Adrenal gland (tissue), 12 donors: ENCODE measurements around the gene NPC1L1. TPM values are rescaled to one million over a fixed set of nuclear protein-coding genes. Genes with fewer than 3 reads are reported as not detected.
A peak's percentile ranks its signal among the peaks of the same experiment; 100 is the strongest.

Experiments
- DNase-seq, 7 donors: peaks; one replicate each; pipeline ENCODE4 v3.0.0-alpha.2; 2019 to 2020
- H3K27ac ChIP-seq, 5 donors: fragments of 200-600 bp; sonication (generic) in 4 of 5; 1 replicate in 3 of 5; 2 replicates in 2 of 5; pipeline versions ENCODE4 v1.5.1 to v1.8.0; 2016 to 2020; ENCODE audit warnings: mild to moderate bottlenecking in 1 of 5
- H3K27me3 ChIP-seq: fragments of 200-600 bp; 2 replicates; pipeline ENCODE4 v1.8.0; 2021
- H3K36me3 ChIP-seq, 2 donors: fragments of 200-600 bp; replicated peaks in 1 of 2; 1 replicate in 1 of 2; 2 replicates in 1 of 2; pipeline versions ENCODE4 v1.5.1 to v1.8.0; 2018 to 2022
- H3K4me1 ChIP-seq, 2 donors: fragments of 200-600 bp; replicated peaks in 1 of 2; 1 replicate in 1 of 2; 2 replicates in 1 of 2; pipeline versions ENCODE4 v1.5.1 to v1.8.0; 2018 to 2021
- H3K4me3 ChIP-seq, 4 donors: fragments of 200-600 bp; sonication (generic) in 3 of 4; one replicate each; pipeline ENCODE4 v1.5.1; 2016 to 2018
- H3K9me3 ChIP-seq, 3 donors: fragments of 200-600 bp; sonication (generic) in 1 of 3; replicated peaks in 1 of 3; 1 replicate in 2 of 3; 2 replicates in 1 of 3; pipeline versions ENCODE4 v1.5.1 to v1.8.0; 2016 to 2021
- POLR2A ChIP-seq, 2 donors: fragments of 450-650 bp; IDR thresholded peaks; one replicate each; pipeline ENCODE4 v1.6.1; 2017; ENCODE audit warnings: antibody characterized with exemption in 2 of 2, mild to moderate bottlenecking in 2 of 2, moderate library complexity in 1 of 2
- WGBS, 4 donors: extraction: QIAGEN DNeasy Blood & Tissue Kit in 2 of 4; methylation state at CpG; one replicate each; pipeline versions ENCODE4 v1.1.5 to v1.1.7; 2013 to 2017; 5-methylcytosine and 5-hydroxymethylcytosine counted together
- intact Hi-C, 2 donors: fragments of 100-400 bp; cut with DNase I; formaldehyde crosslinking; loops; one replicate each; pipeline versions ENCODE4 v1.14.1 to v1.15.0; 2022 to 2023
- polyA plus RNA-seq, 3 donors: library from polyadenylated mRNA; stranded (reverse); fragments of 200-250 nt in 2 of 3; fragments of 350-450 nt in 1 of 3; fragmentation: Illumina TruSeq in 1 of 3; extraction: RNeasy Lipid Tissue Mini Kit (QIAGEN cat#74804) in 1 of 3; gene quantifications; one replicate each; pipeline ENCODE4 v1.2.3, GENCODE V29; 2013 to 2014
- small RNA-seq, 2 donors: library from RNA; depleted of rRNA; stranded (forward); fragments of <200 nt; gene quantifications; one replicate each; pipeline ENCODE3, GENCODE V24; 2016
- total RNA-seq, 9 donors: library from RNA; depleted of rRNA in 4 of 9; stranded (reverse); fragments of >200 nt in 4 of 9; fragments of 120-200 nt in 1 of 9; fragmentation: NEBNext Ultra II Directional in 1 of 9; extraction: Animal tissue kit (Norgen Biotek cat#: 25700) in 1 of 9; gene quantifications; one replicate each; pipeline versions ENCODE4 v1.1.0 to v1.2.4, GENCODE V29; 2013 to 2023
- TF ChIP-seq, protein P1 (sequence below), 6 experiments: fragments of 450-650 bp in 4 of 6; fragments of 200-600 bp in 2 of 6; sonication (generic) in 1 of 6; IDR thresholded peaks; 1 replicate in 5 of 6; 2 replicates in 1 of 6; pipeline versions ENCODE4 v1.5.1 to v1.8.0; 2016 to 2021; ENCODE audit warnings: antibody characterized with exemption in 6 of 6, mild to moderate bottlenecking in 2 of 6, moderate library complexity in 1 of 6
- donor health status: healthy with polysubstance abuse.
- donor health status: Bipolar disorder and iron deficiency.
- donor health status: DM: yes; HTN: yes; CAD: no.
- donor health status: DM: no; HTN: no; CAD: no.
- donor health status: DM: no; HTN: no; CAD: no.
- donor health status: DM: yes; HTN: yes; CAD: no.

Gene NPC1L1
- total and polyA plus RNA-seq, 12 donors: under 0.01 to 0.48 (median 0.08) TPM; not detected in 2

DNA sequence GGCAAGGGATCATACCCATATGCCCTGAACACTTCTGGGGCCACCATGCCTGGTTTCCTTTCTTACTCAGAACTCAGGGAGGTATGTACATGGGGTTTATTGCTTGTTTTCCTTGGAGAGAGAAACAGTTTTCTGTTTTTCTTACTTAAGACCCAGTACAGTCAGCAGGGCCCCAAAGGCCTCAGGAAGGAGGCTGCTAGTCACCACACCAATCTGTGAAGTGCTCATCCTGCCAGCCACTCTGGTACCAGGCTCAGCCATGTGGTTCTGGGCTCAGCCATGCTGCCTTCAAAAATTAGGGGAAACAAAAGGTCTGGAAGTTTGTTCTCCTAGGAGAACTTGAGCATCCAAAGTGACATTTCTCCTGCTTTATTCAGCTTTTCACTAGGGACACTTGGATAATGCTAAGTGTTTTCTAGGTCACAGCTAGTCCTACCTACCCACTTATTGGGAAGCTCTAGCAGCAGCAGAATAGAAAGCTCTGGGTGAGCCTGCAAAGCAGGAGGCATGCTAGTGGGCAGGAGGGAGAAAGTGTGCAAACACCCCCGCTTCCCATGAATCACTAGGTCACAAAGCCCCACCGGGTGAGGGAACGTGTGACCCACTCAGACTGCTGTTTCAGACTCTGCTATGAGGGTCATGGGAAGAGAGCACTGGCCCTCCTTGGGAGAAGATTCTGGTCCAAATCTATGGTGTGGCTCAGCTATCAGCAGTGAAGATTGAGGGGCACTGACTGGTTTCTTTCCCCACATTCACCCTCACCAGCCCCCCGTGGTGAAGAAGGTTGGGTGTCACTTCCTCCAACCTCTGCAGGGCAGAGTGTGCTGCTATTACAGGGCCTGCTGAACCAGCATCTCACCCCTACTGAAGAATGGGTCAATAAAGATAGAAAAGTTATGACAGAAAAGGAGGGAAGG, 74.6 kb downstream of the NPC1L1 start:
- 74 to 82% (median 82%) methylated on average over 4 of the region's 4 CpGs for WGBS, 4 donors
- no peaks in the 10 kb centered on the region for H3K27me3 ChIP-seq
- intact Hi-C loops: no loop called here
- no peak overlapping the region for H3K27ac ChIP-seq
- H3K9me3 ChIP-seq: no peaks in the 10 kb centered on the region
- no peak for DNase-seq
- no peaks in the 10 kb centered on the region for H3K36me3 ChIP-seq
- H3K4me1 ChIP-seq: peaks cover 25 to 61% of the 10 kb centered on the region in 2 donors
- no peak for TF ChIP-seq POLR2A (IDR thresholded peaks at IDR 0.05)
- TF ChIP-seq, protein P1, sequence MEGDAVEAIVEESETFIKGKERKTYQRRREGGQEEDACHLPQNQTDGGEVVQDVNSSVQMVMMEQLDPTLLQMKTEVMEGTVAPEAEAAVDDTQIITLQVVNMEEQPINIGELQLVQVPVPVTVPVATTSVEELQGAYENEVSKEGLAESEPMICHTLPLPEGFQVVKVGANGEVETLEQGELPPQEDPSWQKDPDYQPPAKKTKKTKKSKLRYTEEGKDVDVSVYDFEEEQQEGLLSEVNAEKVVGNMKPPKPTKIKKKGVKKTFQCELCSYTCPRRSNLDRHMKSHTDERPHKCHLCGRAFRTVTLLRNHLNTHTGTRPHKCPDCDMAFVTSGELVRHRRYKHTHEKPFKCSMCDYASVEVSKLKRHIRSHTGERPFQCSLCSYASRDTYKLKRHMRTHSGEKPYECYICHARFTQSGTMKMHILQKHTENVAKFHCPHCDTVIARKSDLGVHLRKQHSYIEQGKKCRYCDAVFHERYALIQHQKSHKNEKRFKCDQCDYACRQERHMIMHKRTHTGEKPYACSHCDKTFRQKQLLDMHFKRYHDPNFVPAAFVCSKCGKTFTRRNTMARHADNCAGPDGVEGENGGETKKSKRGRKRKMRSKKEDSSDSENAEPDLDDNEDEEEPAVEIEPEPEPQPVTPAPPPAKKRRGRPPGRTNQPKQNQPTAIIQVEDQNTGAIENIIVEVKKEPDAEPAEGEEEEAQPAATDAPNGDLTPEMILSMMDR (IDR thresholded peaks at IDR 0.05): no peak
- H3K4me3 ChIP-seq: no peak overlapping the region

DNA sequence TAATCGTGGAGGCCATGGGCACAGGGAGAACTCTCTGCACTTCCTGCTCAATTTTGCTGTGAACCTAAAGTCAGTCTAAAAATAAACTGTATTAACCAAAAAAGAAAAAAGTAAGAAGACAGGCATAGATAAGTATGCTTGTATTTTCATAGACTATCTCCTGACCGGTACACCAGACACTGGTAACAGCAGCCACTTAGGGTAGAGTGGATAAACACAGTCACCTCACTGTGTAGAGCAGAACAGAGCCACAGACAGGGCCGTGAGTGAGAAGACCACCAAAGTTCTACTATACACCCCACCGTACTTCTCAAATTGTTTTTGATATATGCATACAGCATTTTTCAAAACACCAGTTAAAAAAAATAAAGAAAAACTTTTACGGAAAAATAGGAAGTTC, 75.6 kb downstream of the NPC1L1 start:
- DNase-seq: no peak
- no peaks in the 10 kb centered on the region for H3K27me3 ChIP-seq
- peaks cover 24 to 65% of the 10 kb centered on the region in 2 donors for H3K4me1 ChIP-seq
- no peaks in the 10 kb centered on the region for H3K36me3 ChIP-seq
- intact Hi-C loops: no loop called here
- TF ChIP-seq, protein P1 (IDR thresholded peaks at IDR 0.05): no peak
- TF ChIP-seq POLR2A (IDR thresholded peaks at IDR 0.05): no peak
- no peak overlapping the region for H3K27ac ChIP-seq
- H3K9me3 ChIP-seq: no peaks in the 10 kb centered on the region
- WGBS, 4 donors: 64 to 71% (median 67%) methylated on average over 5 of the region's 5 CpGs
- no peak overlapping the region for H3K4me3 ChIP-seq

DNA sequence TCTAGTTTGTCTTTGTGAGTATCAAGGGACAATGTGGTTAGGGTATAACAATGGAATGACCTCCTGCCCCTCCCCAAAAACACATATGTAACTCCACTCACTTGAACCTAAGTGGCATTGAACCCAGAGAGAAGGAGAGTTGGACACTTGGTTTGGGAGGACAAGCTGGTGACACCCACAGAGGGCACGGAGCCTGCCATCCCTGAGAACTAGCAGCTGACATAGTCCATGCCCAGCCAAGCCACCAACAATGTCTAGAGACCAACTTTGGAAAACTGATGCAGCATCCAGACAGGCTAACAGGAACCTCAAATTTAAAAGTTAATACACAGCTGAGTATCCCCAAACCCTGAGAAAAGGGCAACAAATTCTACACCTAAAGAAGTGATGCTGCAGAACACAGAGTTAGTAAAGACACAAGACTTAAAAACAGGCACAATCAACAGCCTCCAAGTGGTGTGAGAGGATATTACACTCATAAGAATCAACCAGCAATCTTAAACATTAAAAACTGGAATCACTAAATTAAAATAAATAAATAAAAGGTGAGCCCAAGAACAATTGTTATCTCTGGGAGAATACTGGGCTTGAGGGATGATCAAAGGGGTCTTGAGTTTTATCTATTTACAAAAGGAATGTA, 77.8 kb downstream of the NPC1L1 start:
- no peaks in the 10 kb centered on the region for H3K27me3 ChIP-seq
- WGBS, 4 donors: 83 to 100% (median 97%) methylated on average over 1 of the region's 1 CpG
- TF ChIP-seq, protein P1 (IDR thresholded peaks at IDR 0.05): peak in 3 of 6 experiments; percentile 9 to 26 (median 23)
- TF ChIP-seq POLR2A (IDR thresholded peaks at IDR 0.05): no peak
- H3K4me1 ChIP-seq: peaks cover 2 to 43% of the 10 kb centered on the region in 2 donors
- H3K36me3 ChIP-seq: no peaks in the 10 kb centered on the region
- H3K9me3 ChIP-seq: no peaks in the 10 kb centered on the region
- no peak overlapping the region for H3K27ac ChIP-seq
- no peak overlapping the region for H3K4me3 ChIP-seq
- intact Hi-C loops: no loop called here
- no peak for DNase-seq

Small RNA genes lying within 50 kb of the gene (small RNA-seq; reads per million reads assigned to genes)
- 0 reads per million in 2 donors for gene RNU6-1097P

Other genes with a start within 250 kb of the NPC1L1 start
- gene CAMK2B, start 215.7 kb downstream of the NPC1L1 start, total RNA-seq: 1 to 10 TPM in 5 of 9 donors, under 1 TPM in 2, not detected in 2; 0.25 to 9.2 (median 2.1) TPM
- 10 to 100 TPM in 2 of 3 donors, 1 to 10 TPM in 1; 8.1 to 82.3 (median 12.1) TPM for gene CAMK2B, start 215.7 kb downstream of the NPC1L1 start, polyA plus RNA-seq
- 100 to 1,000 TPM in 3 of 9 donors, 10 to 100 TPM in 6; 33.1 to 136 (median 78.9) TPM for gene NUDCD3, start 50.7 kb downstream of the NPC1L1 start, total RNA-seq
- gene NUDCD3, start 50.7 kb downstream of the NPC1L1 start, polyA plus RNA-seq: 10 to 100 TPM; 30.5 to 85.7 (median 37.0) TPM
- gene DDX56, start 32.6 kb upstream of the NPC1L1 start, total RNA-seq: 10 to 100 TPM; 35.9 to 91.8 (median 57.0) TPM
- 100 to 1,000 TPM in 2 of 3 donors, 10 to 100 TPM in 1; 71.4 to 543 (median 232) TPM for gene DDX56, start 32.6 kb upstream of the NPC1L1 start, polyA plus RNA-seq
- gene TMED4, start 40.9 kb upstream of the NPC1L1 start, total RNA-seq: 100 to 1,000 TPM in 7 of 9 donors, 10 to 100 TPM in 2; 87.5 to 189 (median 127) TPM
- gene TMED4, start 40.9 kb upstream of the NPC1L1 start, polyA plus RNA-seq: 10 to 100 TPM; 45.2 to 64.9 (median 46.7) TPM
- 100 to 1,000 TPM in 8 of 9 donors, 10 to 100 TPM in 1; 70.3 to 284 (median 151) TPM for gene OGDH, start 65.3 kb upstream of the NPC1L1 start, total RNA-seq
- gene OGDH, start 65.3 kb upstream of the NPC1L1 start, polyA plus RNA-seq: 100 to 1,000 TPM in 1 of 3 donors, 10 to 100 TPM in 2; 46.0 to 148 (median 59.8) TPM
- gene ZMIZ2, start 207.5 kb upstream of the NPC1L1 start, total RNA-seq: 100 to 1,000 TPM in 1 of 9 donors, 10 to 100 TPM in 7, 1 to 10 TPM in 1; 7.9 to 116 (median 50.5) TPM
- 100 to 1,000 TPM in 1 of 3 donors, 10 to 100 TPM in 2; 33.3 to 280 (median 96.3) TPM for gene ZMIZ2, start 207.5 kb upstream of the NPC1L1 start, polyA plus RNA-seq